Measurements from ENCODE around the gene JAK1. TPM values are rescaled to one million over a fixed set of nuclear protein-coding genes. Genes with fewer than 3 reads are reported as not detected.
A peak's percentile ranks its signal among the peaks of the same experiment; 100 is the strongest.

Gene JAK1
- total and polyA plus RNA-seq, 2 experiments from 2014 or later, result 24.9 to 41.3 TPM

- no peaks in the 10 kb centered on the region for H3K36me3 ChIP-seq
- peak in 1 of 2 donors; percentile 43 for DNase-seq (ENCODE audit: low read depth in 1 of 2, low spot score in 1 of 2)
- no peak for TF ChIP-seq CTCF (IDR thresholded peaks at IDR 0.05; ENCODE audit: low read depth, low read length)
- no peaks in the 10 kb centered on the region for H3K9me3 ChIP-seq (ENCODE audit: low read depth)
- no peak overlapping the region for H3K4me3 ChIP-seq
- no peaks in the 10 kb centered on the region for H3K27me3 ChIP-seq
- H3K4me1 ChIP-seq (ENCODE audit: low read depth), result no peaks in the 10 kb centered on the region
- H3K27ac ChIP-seq, result no peak overlapping the region
Measured at GRCh38 chr1:64909031-64909430, 57.3 kb downstream of the JAK1 start.

- TF ChIP-seq CTCF (IDR thresholded peaks at IDR 0.05; ENCODE audit: low read depth, low read length), result no peak
Measured at GRCh38 chr1:64908575-64908974, 57.8 kb downstream of the JAK1 start.

GRCh38 chr1:64906447-64906846 lies 59.9 kb downstream of the JAK1 start:
- Histone ChIP-seq H3K4me3 (no peak overlapping the region), H3K36me3 (no peaks in the 10 kb centered on the region), H3K27ac (no peak overlapping the region), H3K27me3 (no peaks in the 10 kb centered on the region), H3K9me3 (ENCODE audit: low read depth) (no peaks in the 10 kb centered on the region), H3K4me1 (ENCODE audit: low read depth) (no peaks in the 10 kb centered on the region)
- no peak for DNase-seq (ENCODE audit: low read depth in 1 of 2, low spot score in 1 of 2)
- no peak for TF ChIP-seq CTCF (IDR thresholded peaks at IDR 0.05; ENCODE audit: low read depth, low read length)

More at GRCh38 chr1:64908575-64908974, 57.8 kb downstream of the JAK1 start:
- Histone ChIP-seq H3K36me3 (no peaks in the 10 kb centered on the region), H3K4me1 (ENCODE audit: low read depth) (no peaks in the 10 kb centered on the region), H3K9me3 (ENCODE audit: low read depth) (no peaks in the 10 kb centered on the region), H3K27ac (no peak overlapping the region), H3K27me3 (no peaks in the 10 kb centered on the region), H3K4me3 (no peak overlapping the region)
- DNase-seq (ENCODE audit: low read depth in 1 of 2, low spot score in 1 of 2), result no peak

- H3K4me3 ChIP-seq, result no peak overlapping the region
- no peaks in the 10 kb centered on the region for H3K9me3 ChIP-seq (ENCODE audit: low read depth)
- DNase-seq (ENCODE audit: low read depth in 1 of 2, low spot score in 1 of 2), result no peak
- H3K4me1 ChIP-seq (ENCODE audit: low read depth), result peaks cover 1% of the 10 kb centered on the region
- H3K27ac ChIP-seq, result no peak overlapping the region
- TF ChIP-seq CTCF (IDR thresholded peaks at IDR 0.05; ENCODE audit: low read depth, low read length), result no peak
- H3K36me3 ChIP-seq, result no peaks in the 10 kb centered on the region
- H3K27me3 ChIP-seq, result no peaks in the 10 kb centered on the region
Measured at GRCh38 chr1:64903593-64903992, 62.8 kb downstream of the JAK1 start.

- Histone ChIP-seq H3K4me1 (ENCODE audit: low read depth) (peaks cover 6% of the 10 kb centered on the region), H3K27me3 (no peaks in the 10 kb centered on the region), H3K9me3 (ENCODE audit: low read depth) (no peaks in the 10 kb centered on the region), H3K27ac (no peak overlapping the region), H3K36me3 (no peaks in the 10 kb centered on the region), H3K4me3 (no peak overlapping the region)
- no peak for DNase-seq (ENCODE audit: low read depth in 1 of 2, low spot score in 1 of 2)
- TF ChIP-seq CTCF (IDR thresholded peaks at IDR 0.05; ENCODE audit: low read depth, low read length), result no peak
Measured at GRCh38 chr1:64901663-64902062, 64.7 kb downstream of the JAK1 start.

- Histone ChIP-seq H3K9me3 (ENCODE audit: low read depth) (no peaks in the 10 kb centered on the region), H3K36me3 (no peaks in the 10 kb centered on the region), H3K4me1 (ENCODE audit: low read depth) (peaks cover 6% of the 10 kb centered on the region), H3K27ac (no peak overlapping the region), H3K4me3 (no peak overlapping the region), H3K27me3 (no peaks in the 10 kb centered on the region)
- no peak for DNase-seq (ENCODE audit: low read depth in 1 of 2, low spot score in 1 of 2)
- no peak for TF ChIP-seq CTCF (IDR thresholded peaks at IDR 0.05; ENCODE audit: low read depth, low read length)
Measured at GRCh38 chr1:64900916-64901315, 65.4 kb downstream of the JAK1 start.
